ENCODE results near the gene ZNF549. TPM values are rescaled to one million over a fixed set of nuclear protein-coding genes. Genes with fewer than 3 reads are reported as not detected.

The ZNF549 gene
- total and polyA plus RNA-seq, 2 donors (not counting 3 experiments of a cell fraction or from before 2014, with no cell fraction given) = 1.4 to 3.5 TPM

GRCh38 chr19:57546513-57546912 lies 19.4 kb downstream of the ZNF549 start:
- H3K9me3 ChIP-seq (replicated peaks; ENCODE audit: control insufficient read depth, insufficient read depth, low read length) = peaks cover 30% of the 10 kb centered on the region

GRCh38 chr19:57552432-57552831 lies 25.3 kb downstream of the ZNF549 start:
- no peaks in the 10 kb centered on the region for H4K20me1 ChIP-seq (replicated peaks; ENCODE audit: control insufficient read depth, extremely low read depth, insufficient read depth, low read length)
- no peak for FAIRE-seq
- no peak overlapping the region for H2AFZ ChIP-seq (ENCODE audit: low read depth, low read length)
- TF ChIP-seq EZH2 (IDR thresholded peaks at IDR 0.05; ENCODE audit: borderline replicate concordance, low read depth, low read length, severe bottlenecking) = no peak
- no peak for DNase-seq (ENCODE audit: low read depth, low spot score)
- H3K9ac ChIP-seq (replicated peaks; ENCODE audit: extremely low read depth, insufficient read depth, low read length) = no peak overlapping the region
- no peaks in the 10 kb centered on the region for H3K4me1 ChIP-seq (ENCODE audit: control insufficient read depth, extremely low read depth, insufficient read depth, low read length)
- H3K79me2 ChIP-seq (ENCODE audit: control insufficient read depth, insufficient read depth, low read length) = no peaks in the 10 kb centered on the region
- intact Hi-C loops (cut with micrococcal nuclease) (no loop called here), dilution Hi-C loops (cut with MboI; ENCODE audit: extremely low pct_ligation_motif_present, low sequenced_read_pairs) (no loop called here)
- H3K9me3 ChIP-seq (replicated peaks; ENCODE audit: control insufficient read depth, insufficient read depth, low read length) = peaks cover 9% of the 10 kb centered on the region
- H3K4me3 ChIP-seq (replicated peaks in 1 of 3; ENCODE audit: insufficient read depth in 1 of 3, low read depth in 1 of 3, low read length in 3 of 3) = no peak overlapping the region
- no peak overlapping the region for H3K4me2 ChIP-seq (ENCODE audit: insufficient read depth, low read length)
- no peaks in the 10 kb centered on the region for H3K27me3 ChIP-seq (ENCODE audit: control insufficient read depth in 2 of 2, insufficient read depth in 2 of 2, low read length in 2 of 2)
- CTCF ChIA-PET = no interaction called here
- POLR2A ChIA-PET = no interaction called here
- H3K36me3 ChIP-seq (ENCODE audit: control insufficient read depth in 2 of 2, extremely low read depth in 1 of 2, insufficient read depth in 2 of 2, low read length in 2 of 2) = peaks cover 12 to 40% of the 10 kb centered on the region in 2 experiments
- BruUV-seq (replicated peaks) = no TSS peak
- no peaks in the 10 kb centered on the region for H3K9me1 ChIP-seq (replicated peaks; ENCODE audit: control insufficient read depth, extremely low read depth, insufficient read depth, low read length)
- H3K27ac ChIP-seq (ENCODE audit: insufficient read depth, low read depth, low read length) = no peak overlapping the region

More at GRCh38 chr19:57546513-57546912, 19.4 kb downstream of the ZNF549 start:
- Histone ChIP-seq H3K4me3 (replicated peaks in 1 of 3; ENCODE audit: insufficient read depth in 1 of 3, low read depth in 1 of 3, low read length in 3 of 3) (no peak overlapping the region), H3K4me2 (ENCODE audit: insufficient read depth, low read length) (no peak overlapping the region), H2AFZ (ENCODE audit: low read depth, low read length) (no peak overlapping the region), H3K4me1 (ENCODE audit: control insufficient read depth, extremely low read depth, insufficient read depth, low read length) (no peaks in the 10 kb centered on the region), H3K9me1 (replicated peaks; ENCODE audit: control insufficient read depth, extremely low read depth, insufficient read depth, low read length) (no peaks in the 10 kb centered on the region), H3K27ac (ENCODE audit: insufficient read depth, low read depth, low read length) (no peak overlapping the region), H3K27me3 (ENCODE audit: control insufficient read depth in 2 of 2, insufficient read depth in 2 of 2, low read length in 2 of 2) (no peaks in the 10 kb centered on the region), H3K36me3 (ENCODE audit: control insufficient read depth in 2 of 2, extremely low read depth in 1 of 2, insufficient read depth in 2 of 2, low read length in 2 of 2) (peaks cover 21 to 22% of the 10 kb centered on the region in 2 experiments), H3K9ac (replicated peaks; ENCODE audit: extremely low read depth, insufficient read depth, low read length) (no peak overlapping the region), H3K79me2 (ENCODE audit: control insufficient read depth, insufficient read depth, low read length) (no peaks in the 10 kb centered on the region), H4K20me1 (replicated peaks; ENCODE audit: control insufficient read depth, extremely low read depth, insufficient read depth, low read length) (no peaks in the 10 kb centered on the region)
- DNase-seq (ENCODE audit: low read depth, low spot score) = no peak
- no peak for FAIRE-seq
- dilution Hi-C loops (cut with MboI; ENCODE audit: extremely low pct_ligation_motif_present, low sequenced_read_pairs) (no loop called here), intact Hi-C loops (cut with micrococcal nuclease) (no loop called here)
- POLR2A ChIA-PET = no interaction called here
- TF ChIP-seq GATA2 (IDR thresholded peaks at IDR 0.05; ENCODE audit: insufficient read depth, insufficient read length, low read depth, low read length) (no peak), POLR2AphosphoS5 (IDR thresholded peaks at IDR 0.05; ENCODE audit: insufficient read depth, low read depth, low read length) (no peak)
- BruUV-seq (replicated peaks) = no TSS peak
- CTCF ChIA-PET = no interaction called here
